NCI-H146 treated with DMSO at 0.1 percent for 48 hours (cell line): ENCODE measurements around the gene KLF13.
A peak's percentile ranks its signal among the peaks of the same experiment; 100 is the strongest.

Source experiments
- DNase-seq: peaks from one replicate; lab custom pipeline; 2025; ENCODE audit not compliant: unreplicated experiment; lab: John Stamatoyannopoulos, UW

KLF13 gene

GRCh38 chr15:31326156-31326874 is at the start of gene KLF13:
Gene KLF13 (plus strand): TSS chr15:31326835. CDS start chr15:31327213, 378 bp downstream.
- peak; percentile 77 for DNase-seq

- no peak for DNase-seq
Measured at GRCh38 chr15:31277335-31278060, 49.1 kb upstream of the KLF13 start.

DNA sequence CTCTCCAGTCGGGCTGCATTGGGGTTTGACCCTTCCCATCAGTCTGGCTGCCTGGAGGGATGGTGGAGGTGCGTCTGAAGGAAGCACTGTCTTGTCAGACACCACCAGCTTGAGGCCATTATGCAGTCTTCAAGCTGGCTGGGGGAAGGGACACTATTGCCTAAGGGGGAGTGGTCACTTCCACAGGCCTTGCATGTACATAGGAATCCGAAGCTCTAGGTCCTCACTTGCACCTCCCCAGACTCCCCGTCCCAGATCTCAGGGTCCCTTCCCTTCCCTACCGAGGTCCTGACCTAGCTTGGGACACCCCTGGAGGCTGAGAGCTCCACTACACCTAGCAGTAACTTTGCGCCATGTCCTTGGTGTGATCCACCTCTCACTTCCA is 48.6 kb upstream of the KLF13 start:
- no peak for DNase-seq

- no peak for DNase-seq
Measured at GRCh38 chr15:31278544-31279220, 48.0 kb upstream of the KLF13 start.

- no peak for DNase-seq
Measured at GRCh38 chr15:31279221-31280045, 47.2 kb upstream of the KLF13 start.

GRCh38 chr15:31280046-31280830 is 46.4 kb upstream of the KLF13 start:
- DNase-seq = peak; percentile 39

DNA sequence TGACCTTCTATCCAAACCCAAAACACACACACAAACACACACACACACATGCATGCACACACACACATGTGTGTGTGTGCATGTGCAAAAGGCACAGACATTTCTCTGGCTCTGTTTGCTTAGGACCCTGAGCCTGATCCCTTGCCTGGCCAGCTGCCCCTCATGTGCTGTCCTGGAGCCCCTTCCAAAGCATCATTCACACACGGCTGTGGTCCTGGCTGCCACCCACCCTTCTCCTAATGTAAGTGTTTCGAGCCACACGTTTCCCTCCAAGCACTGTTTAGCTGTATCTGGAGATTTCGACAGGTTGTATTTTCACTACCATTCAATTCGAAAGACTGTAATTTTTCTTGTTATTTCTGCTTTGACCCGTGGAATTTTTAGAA is 45.8 kb upstream of the KLF13 start:
- DNase-seq = no peak

GRCh38 chr15:31283043-31283442 is 43.6 kb upstream of the KLF13 start:
- DNase-seq = no peak

DNA sequence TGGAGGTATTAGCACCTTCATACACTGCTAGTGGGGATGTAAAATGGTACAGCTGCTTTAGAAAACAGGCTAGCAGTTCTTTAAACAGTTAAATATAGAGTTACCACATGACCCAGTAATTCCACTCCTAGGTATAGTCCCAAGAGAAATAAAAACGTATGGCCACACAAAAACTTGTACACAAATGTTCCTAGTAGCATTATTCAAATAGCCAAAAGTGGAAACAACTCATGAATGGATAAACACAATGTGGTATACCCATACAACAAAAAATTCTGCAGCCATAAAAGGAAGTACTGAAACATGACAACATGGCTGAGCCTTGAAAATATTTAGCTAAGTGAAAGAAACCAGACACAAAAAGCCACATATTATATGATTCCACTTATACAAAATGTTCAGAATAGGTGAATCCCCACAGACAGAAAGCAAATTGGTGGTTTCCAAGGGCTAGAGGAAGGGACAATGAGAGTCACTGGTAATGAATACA is 40.8 kb upstream of the KLF13 start:
- DNase-seq = no peak

DNA sequence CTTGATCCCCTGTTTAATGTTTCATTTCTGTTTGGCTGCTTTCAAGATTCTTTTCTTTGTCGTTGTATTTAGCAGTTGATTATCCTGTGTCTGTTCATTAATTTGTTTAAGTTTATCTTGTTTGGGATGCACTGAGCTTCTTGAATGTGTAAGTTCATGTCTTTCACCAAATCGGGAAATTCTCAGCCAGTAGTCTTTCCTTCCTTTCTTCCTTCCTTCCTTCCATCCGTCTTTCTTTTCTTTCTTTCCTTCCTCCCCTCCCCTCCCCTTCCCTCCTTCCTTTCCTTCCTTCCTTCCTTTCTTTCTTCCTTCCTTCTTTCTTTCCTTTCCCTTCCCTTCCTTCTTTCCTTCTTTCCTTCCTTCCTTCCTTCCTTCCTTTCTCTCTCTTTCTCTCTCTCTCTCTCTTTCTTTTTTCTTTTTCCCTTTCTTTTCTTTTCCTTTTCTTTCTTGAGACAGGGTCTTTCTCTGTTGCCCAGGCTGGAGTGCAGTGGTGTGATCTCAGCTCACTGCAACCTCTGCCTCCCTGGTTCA is 35.5 kb upstream of the KLF13 start:
- no peak for DNase-seq

DNA sequence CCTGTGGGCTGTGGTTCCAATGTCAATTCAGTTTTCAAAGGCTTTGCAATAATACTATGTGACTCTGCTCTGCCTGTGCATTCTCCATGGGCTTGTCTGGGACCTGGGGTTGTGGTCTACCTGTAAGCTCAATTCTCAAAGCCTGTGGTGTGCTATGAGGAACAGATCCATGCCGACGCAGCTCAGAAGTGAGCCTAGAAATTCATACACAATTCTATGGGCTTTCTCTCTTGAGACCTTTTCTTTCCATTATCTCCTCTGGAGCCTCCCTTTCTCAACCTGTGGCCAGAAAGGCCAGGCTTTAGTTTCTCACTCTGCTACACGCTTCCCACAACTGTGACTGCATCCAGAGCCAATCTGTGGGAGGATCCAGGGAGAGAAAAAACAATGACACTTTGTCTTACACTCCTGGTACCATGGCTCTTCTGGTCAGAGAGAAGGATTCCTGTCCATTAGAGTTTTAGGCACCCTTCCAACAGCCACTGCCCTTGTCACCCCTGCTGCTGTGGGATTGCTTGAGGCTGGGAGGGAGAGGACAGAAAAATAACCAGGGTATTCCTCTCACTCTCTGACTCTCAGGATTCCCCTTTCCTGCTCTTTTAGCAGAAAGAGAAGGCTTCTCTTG is 34.1 kb upstream of the KLF13 start:
- no peak for DNase-seq

- DNase-seq = no peak
Measured at GRCh38 chr15:31293655-31294054, 33.0 kb upstream of the KLF13 start.

GRCh38 chr15:31294067-31294466 is 32.6 kb upstream of the KLF13 start:
- no peak for DNase-seq

DNA sequence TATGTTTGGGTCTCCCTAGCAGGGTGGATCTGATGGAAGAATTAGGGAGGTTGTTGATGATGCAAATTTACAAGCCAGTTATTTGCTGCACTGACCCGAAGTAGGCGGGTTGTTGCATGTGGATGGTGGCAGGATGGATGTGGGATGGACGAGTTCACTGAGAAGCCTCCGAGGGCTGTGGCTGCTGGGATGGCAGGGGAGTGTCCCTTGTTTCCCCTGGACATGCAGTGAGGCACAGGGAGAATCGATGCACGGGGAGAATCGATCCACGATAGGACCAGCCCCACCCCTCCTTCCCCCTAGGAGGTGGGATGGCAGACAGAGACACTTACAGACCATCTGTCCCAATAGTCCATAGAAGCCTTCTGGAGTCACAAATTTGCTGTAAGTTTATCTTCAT is 31.0 kb upstream of the KLF13 start:
- DNase-seq = peak; percentile 23

DNA sequence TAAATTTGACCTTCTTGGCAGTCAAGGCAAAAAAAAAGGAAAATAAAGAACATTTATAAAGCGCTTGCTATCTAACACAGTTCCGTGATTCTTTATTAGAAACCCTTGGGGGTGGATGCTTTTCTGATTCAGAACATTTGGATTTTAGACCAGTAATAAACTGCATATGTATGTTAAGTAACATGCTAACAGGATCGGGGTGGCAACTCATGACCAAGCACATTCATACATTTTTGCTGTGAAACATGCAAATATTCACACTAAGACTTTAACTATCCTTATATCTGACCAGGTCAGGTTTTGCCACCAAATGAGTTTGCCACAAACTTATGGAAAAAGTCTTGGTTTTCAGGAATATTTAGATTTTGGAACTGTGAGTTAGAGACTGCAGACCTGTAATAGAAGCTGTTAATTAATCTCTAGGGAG is 30.4 kb upstream of the KLF13 start:
- DNase-seq = no peak

DNA sequence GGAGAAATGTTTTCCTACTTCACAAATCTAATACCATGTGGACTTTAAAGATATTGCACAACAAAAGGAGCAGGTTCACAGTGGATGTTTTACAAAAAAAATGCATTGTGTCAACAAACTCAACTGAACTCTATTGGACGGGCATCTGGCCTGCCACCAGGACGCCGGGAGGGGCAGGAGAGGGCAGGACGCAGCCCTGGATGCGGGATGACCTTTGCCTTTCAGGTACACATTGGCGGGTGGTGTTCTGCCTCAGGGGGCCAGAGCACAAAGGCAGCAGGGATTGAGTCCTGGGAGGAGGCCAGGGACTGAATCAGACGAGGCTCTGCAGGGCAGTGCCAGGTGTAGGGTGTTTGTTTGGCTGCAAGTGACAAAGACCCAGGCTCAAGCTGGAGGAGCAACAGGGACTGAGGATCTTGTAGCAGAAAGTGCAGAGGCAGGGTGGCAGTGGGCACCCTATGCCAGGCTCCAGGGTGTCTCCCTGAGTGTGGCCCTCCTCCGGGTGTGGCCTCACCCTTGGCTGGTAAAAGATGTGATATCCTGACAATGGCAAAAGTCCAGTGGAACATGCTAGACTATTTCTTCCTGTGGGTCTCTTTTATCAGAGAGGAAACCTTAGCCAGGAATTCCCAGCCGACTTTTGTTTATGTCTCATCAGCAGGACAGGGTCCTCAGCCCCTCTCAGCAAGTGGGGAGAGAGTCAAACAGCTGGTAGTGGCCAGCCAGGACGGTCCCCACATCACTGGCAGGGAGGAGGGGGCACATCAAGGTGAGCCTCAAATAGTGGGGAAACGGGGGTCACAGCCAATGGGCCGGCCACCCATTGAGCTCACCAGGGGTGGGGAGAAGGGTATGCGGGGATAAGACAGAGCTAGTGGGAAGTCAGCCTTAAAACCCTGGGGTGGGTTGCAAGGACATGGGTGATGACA is 29.7 kb upstream of the KLF13 start:
- DNase-seq = peak; percentile 89

- no peak for DNase-seq
Measured at GRCh38 chr15:31297575-31298456, 28.8 kb upstream of the KLF13 start.
